ENCODE data around the gene TYMS.

GRCh38 chr18:677145-677544, 19.7 kb downstream of the TYMS start:
- no peak for TF ChIP-seq POLR2AphosphoS5 (IDR thresholded peaks at IDR 0.05; ENCODE audit: low read depth, low read length)
- TF ChIP-seq, protein P1, sequence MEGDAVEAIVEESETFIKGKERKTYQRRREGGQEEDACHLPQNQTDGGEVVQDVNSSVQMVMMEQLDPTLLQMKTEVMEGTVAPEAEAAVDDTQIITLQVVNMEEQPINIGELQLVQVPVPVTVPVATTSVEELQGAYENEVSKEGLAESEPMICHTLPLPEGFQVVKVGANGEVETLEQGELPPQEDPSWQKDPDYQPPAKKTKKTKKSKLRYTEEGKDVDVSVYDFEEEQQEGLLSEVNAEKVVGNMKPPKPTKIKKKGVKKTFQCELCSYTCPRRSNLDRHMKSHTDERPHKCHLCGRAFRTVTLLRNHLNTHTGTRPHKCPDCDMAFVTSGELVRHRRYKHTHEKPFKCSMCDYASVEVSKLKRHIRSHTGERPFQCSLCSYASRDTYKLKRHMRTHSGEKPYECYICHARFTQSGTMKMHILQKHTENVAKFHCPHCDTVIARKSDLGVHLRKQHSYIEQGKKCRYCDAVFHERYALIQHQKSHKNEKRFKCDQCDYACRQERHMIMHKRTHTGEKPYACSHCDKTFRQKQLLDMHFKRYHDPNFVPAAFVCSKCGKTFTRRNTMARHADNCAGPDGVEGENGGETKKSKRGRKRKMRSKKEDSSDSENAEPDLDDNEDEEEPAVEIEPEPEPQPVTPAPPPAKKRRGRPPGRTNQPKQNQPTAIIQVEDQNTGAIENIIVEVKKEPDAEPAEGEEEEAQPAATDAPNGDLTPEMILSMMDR (IDR thresholded peaks at IDR 0.05): no peak

Data from Panc1 (cell line).